PC-9 (cell line): ENCODE data around the gene MTMR3. TPM values are rescaled to one million over a fixed set of nuclear protein-coding genes. Genes with fewer than 3 reads are reported as not detected.

Source experiments
- BruUV-seq: library from RNA; stranded (reverse); fragments of 400-500 nt; replicated peaks from 2 replicates; lab custom pipeline; 2021; lab: Mats Ljungman, UMichigan
- CTCF ChIA-PET: fragments of 300-600 bp; sonication (Branson Sonifier 250); formaldehyde crosslinking; loops from one replicate; lab custom pipeline; 2022; ENCODE audit warnings: antibody characterized with exemption; lab: Charles Lee
- POLR2A ChIA-PET: fragments of 300-600 bp; sonication (Branson Sonifier 250); formaldehyde crosslinking; loops from one replicate; lab custom pipeline; 2022; ENCODE audit warnings: antibody characterized with exemption; ENCODE audit not compliant: unreplicated experiment; lab: Charles Lee
- DNase-seq, 2 experiments: peaks; one replicate each; pipeline versions ENCODE4 v3.0.0 to v3.0.0-alpha.2; 2015 to 2022; ENCODE audit warnings: mixed read lengths in 1 of 2
- H2AFZ ChIP-seq: fragments of 200-600 bp; sonication (generic); 2 replicates; pipeline ENCODE4 v1.8.1; 2017; ENCODE audit warnings: antibody characterized with exemption
- H3F3A ChIP-seq: fragments of 200-600 bp; sonication (generic); 2 replicates; pipeline ENCODE4 v1.8.1; 2017; ENCODE audit warnings: antibody characterized with exemption, mild to moderate bottlenecking, low read depth; ENCODE audit not compliant: insufficient read depth
- H3K27ac ChIP-seq: fragments of 200-600 bp; sonication (generic); 2 replicates; pipeline ENCODE4 v1.6.1; 2016; ENCODE audit warnings: mixed run types
- H3K27me3 ChIP-seq: fragments of 200-600 bp; sonication (generic); 2 replicates; pipeline ENCODE4 v1.6.1; 2016; ENCODE audit warnings: low read depth, mixed run types; ENCODE audit not compliant: insufficient read depth
- H3K36me3 ChIP-seq: fragments of 200-600 bp; sonication (generic); 2 replicates; pipeline ENCODE4 v1.6.1; 2016; ENCODE audit warnings: low read depth, mixed run types
- H3K4me1 ChIP-seq: fragments of 200-600 bp; sonication (generic); replicated peaks from 2 replicates; pipeline ENCODE4 v1.6.1; 2016; ENCODE audit warnings: mixed run types; ENCODE audit not compliant: insufficient read depth
- H3K4me2 ChIP-seq: fragments of 200-600 bp; sonication (generic); 2 replicates; pipeline ENCODE4 v1.6.1; 2017; ENCODE audit warnings: mixed run types
- H3K4me3 ChIP-seq: fragments of 200-600 bp; sonication (generic); 2 replicates; pipeline ENCODE4 v1.6.1; 2016; ENCODE audit warnings: mixed run types
- H3K79me2 ChIP-seq: fragments of 200-600 bp; sonication (generic); 2 replicates; pipeline ENCODE4 v1.6.1; 2017; ENCODE audit warnings: low read depth, mixed run types
- H3K9me2 ChIP-seq: fragments of 200-600 bp; sonication (generic); 2 replicates; pipeline ENCODE4 v1.8.1; 2017; ENCODE audit warnings: mild to moderate bottlenecking; ENCODE audit not compliant: insufficient read depth
- H3K9me3 ChIP-seq: fragments of 200-600 bp; sonication (generic); 2 replicates; pipeline ENCODE4 v1.8.1; 2016; ENCODE audit warnings: low read depth; ENCODE audit not compliant: insufficient read depth
- H4K20me1 ChIP-seq: fragments of 200-600 bp; sonication (generic); 2 replicates; pipeline ENCODE4 v1.8.1; 2017; ENCODE audit not compliant: insufficient read depth
- EZH2 ChIP-seq: fragments of 200-600 bp; sonication (generic); IDR thresholded peaks from 2 replicates; pipeline ENCODE4 v1.8.0; 2017; ENCODE audit warnings: antibody characterized with exemption, low read depth
- intact Hi-C: fragments of 100-400 bp; cut with micrococcal nuclease; formaldehyde crosslinking; loops from one replicate; pipeline ENCODE4 v1.10.0; 2022; ENCODE audit not compliant: unreplicated experiment
- total RNA-seq: library from RNA; stranded (reverse); gene quantifications from 2 replicates; pipeline ENCODE4 v1.2.3, GENCODE V29; 2021
- TF ChIP-seq, protein P1 (sequence below): fragments of 200-600 bp; sonication (generic); conservative IDR thresholded peaks from 2 replicates; pipeline ENCODE4 v1.6.1; 2017; ENCODE audit warnings: mixed run types, antibody characterized with exemption, mild to moderate bottlenecking, moderate library complexity

Gene MTMR3
- total RNA-seq, 1 experiment from 2014 or later: 28.1 TPM

DNA sequence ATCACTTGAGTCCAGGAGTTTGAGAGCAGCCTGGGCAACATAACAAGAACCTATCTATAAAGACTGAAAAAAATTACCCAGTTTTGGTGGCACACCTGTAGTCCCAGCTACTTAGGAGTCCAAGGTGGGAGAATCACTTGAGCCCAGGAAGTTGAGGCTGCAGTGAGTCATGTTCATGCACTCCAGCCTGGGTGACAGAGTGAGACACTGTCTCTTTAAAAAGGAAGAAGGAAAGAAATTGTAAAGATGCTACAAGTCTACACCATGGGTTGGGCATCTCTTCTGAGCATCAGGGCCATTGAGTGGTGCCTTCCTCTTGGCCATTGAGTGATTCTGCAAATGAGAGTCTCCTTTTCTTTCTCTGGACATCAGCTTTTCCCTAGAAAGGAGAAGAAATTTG lies 15.7 kb upstream of the MTMR3 start:
- H3K79me2 ChIP-seq: no peaks in the 10 kb centered on the region
- H3F3A ChIP-seq: no peaks in the 10 kb centered on the region; the same call in 1 of the 2 replicates
- TF ChIP-seq, protein P1, sequence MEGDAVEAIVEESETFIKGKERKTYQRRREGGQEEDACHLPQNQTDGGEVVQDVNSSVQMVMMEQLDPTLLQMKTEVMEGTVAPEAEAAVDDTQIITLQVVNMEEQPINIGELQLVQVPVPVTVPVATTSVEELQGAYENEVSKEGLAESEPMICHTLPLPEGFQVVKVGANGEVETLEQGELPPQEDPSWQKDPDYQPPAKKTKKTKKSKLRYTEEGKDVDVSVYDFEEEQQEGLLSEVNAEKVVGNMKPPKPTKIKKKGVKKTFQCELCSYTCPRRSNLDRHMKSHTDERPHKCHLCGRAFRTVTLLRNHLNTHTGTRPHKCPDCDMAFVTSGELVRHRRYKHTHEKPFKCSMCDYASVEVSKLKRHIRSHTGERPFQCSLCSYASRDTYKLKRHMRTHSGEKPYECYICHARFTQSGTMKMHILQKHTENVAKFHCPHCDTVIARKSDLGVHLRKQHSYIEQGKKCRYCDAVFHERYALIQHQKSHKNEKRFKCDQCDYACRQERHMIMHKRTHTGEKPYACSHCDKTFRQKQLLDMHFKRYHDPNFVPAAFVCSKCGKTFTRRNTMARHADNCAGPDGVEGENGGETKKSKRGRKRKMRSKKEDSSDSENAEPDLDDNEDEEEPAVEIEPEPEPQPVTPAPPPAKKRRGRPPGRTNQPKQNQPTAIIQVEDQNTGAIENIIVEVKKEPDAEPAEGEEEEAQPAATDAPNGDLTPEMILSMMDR: no peak
- no peak for TF ChIP-seq EZH2
- no peak overlapping the region for H3K4me2 ChIP-seq
- H3K9me2 ChIP-seq: no peaks in the 10 kb centered on the region
- no peak overlapping the region for H3K27ac ChIP-seq
- H3K4me3 ChIP-seq: no peak overlapping the region
- no peaks in the 10 kb centered on the region for H3K36me3 ChIP-seq
- no peaks in the 10 kb centered on the region for H4K20me1 ChIP-seq
- H3K4me1 ChIP-seq: no peaks in the 10 kb centered on the region
- ChIA-PET CTCF (no interaction called here), POLR2A (no interaction called here)
- no peaks in the 10 kb centered on the region for H3K9me3 ChIP-seq
- no TSS peak for BruUV-seq
- intact Hi-C loops: no loop called here
- H3K27me3 ChIP-seq: no peaks in the 10 kb centered on the region
- DNase-seq: no peak
- no peak overlapping the region for H2AFZ ChIP-seq

DNA sequence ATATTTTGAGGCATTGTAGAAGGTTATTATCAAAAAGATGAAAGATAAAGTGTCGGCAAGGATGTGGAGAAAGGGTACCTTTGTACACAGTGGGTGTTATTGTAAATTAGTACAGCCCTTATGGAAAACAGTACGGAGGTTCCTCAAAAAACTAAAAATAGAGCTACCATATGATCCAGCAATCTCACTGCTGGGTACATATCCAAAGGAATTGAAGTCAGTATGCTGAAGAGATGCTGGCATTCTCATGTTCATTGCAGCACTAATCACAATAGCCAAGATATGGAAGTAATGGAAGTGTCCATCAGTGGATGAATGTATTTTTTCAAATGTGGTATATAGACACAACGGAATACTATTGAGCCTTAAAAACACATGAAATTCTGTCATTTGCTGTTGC lies 15.1 kb upstream of the MTMR3 start:
- no peak overlapping the region for H3K4me2 ChIP-seq
- DNase-seq: no peak
- POLR2A ChIA-PET: no interaction called here
- H4K20me1 ChIP-seq: no peaks in the 10 kb centered on the region
- no peaks in the 10 kb centered on the region for H3K79me2 ChIP-seq
- CTCF ChIA-PET: no interaction called here
- TF ChIP-seq, protein P1: no peak
- no peak overlapping the region for H2AFZ ChIP-seq
- BruUV-seq: no TSS peak
- H3K9me2 ChIP-seq: no peaks in the 10 kb centered on the region
- H3F3A ChIP-seq: no peaks in the 10 kb centered on the region; the same call in 1 of the 2 replicates
- H3K4me3 ChIP-seq: no peak overlapping the region
- H3K36me3 ChIP-seq: no peaks in the 10 kb centered on the region
- H3K9me3 ChIP-seq: no peaks in the 10 kb centered on the region
- no peaks in the 10 kb centered on the region for H3K4me1 ChIP-seq
- intact Hi-C loops: no loop called here
- H3K27ac ChIP-seq: no peak overlapping the region
- H3K27me3 ChIP-seq: no peaks in the 10 kb centered on the region

DNA sequence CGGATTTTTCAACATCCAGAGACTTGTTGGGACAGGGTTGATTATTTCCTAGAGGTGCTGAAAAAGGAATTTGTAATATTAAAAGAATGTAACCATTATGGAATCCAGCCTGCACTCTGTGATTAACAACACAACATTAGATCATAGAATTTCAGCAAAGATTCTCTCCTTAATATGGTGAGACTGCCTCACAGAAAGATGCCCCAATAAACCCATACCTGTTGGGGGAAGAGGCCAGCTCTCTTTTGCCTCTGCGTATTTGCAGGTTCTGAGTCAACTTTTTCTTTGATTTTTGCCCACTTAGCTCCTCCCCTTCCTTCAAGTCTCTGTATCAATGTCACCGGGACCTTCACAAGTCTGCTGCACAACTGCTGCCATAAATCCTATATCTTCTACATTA lies 12.4 kb upstream of the MTMR3 start:
- Histone ChIP-seq H3K79me2 (no peaks in the 10 kb centered on the region), H3K4me3 (no peak overlapping the region), H2AFZ (no peak overlapping the region), H3K4me2 (no peak overlapping the region), H3K27me3 (no peaks in the 10 kb centered on the region), H3F3A (no peaks in the 10 kb centered on the region; the same call in none of the 2 replicates), H3K9me2 (no peaks in the 10 kb centered on the region), H3K36me3 (no peaks in the 10 kb centered on the region), H4K20me1 (no peaks in the 10 kb centered on the region), H3K9me3 (no peaks in the 10 kb centered on the region), H3K4me1 (no peaks in the 10 kb centered on the region), H3K27ac (no peak overlapping the region)
- POLR2A ChIA-PET: no interaction called here
- intact Hi-C loops: no loop called here
- no peak for DNase-seq
- CTCF ChIA-PET: no interaction called here
- TF ChIP-seq, protein P1: no peak
- TF ChIP-seq EZH2: no peak
- no TSS peak for BruUV-seq
